Measurements from ENCODE around the gene TMED1. TPM values are rescaled to one million over a fixed set of nuclear protein-coding genes. Genes with fewer than 3 reads are reported as not detected.

The TMED1 gene
- polyA plus RNA-seq, 2 of the 4 experiments (the other 2 are of a cell fraction) = 29.9 to 37.0 TPM

- H3K4me2 ChIP-seq = peak overlapping the region; percentile 27; the same call in 2 of the 3 replicates
- no peak overlapping the region for H3K4me3 ChIP-seq
Measured at GRCh38 chr19:10864538-10864899, 28.5 kb upstream of the TMED1 start.

GRCh38 chr19:10863107-10863717, 27.2 kb upstream of the TMED1 start:
- DNase-seq (ENCODE audit: low read depth in 1 of 2, low spot score in 1 of 2) (no peak), ATAC-seq (no peak), FAIRE-seq (no peak)
- H3K4me2 ChIP-seq = no peak overlapping the region
- WGBS (ENCODE audit: missing lambda C conversion rate) = 80% methylated on average over 16 of the region's 18 CpGs
- H3K27ac ChIP-seq = no peak overlapping the region
- ChIA-PET POLR2A (no interaction called here), CTCF (interaction anchor here (0.7 to 4.3 kb wide), 11 partner anchors 8 to 147 kb away, joined by 3 to 65 read pairs (median 11); partner anchors contain the start of genes C19orf38, DNM2 and TMED1)
- H3K4me3 ChIP-seq = no peak overlapping the region
- H3K9me3 ChIP-seq = no peaks in the 10 kb centered on the region
- TF ChIP-seq E2F6 (IDR thresholded peaks at IDR 0.05; ENCODE audit: borderline replicate concordance, low read depth) = no peak
- no peak for TF ChIP-seq RAD21 (conservative IDR thresholded peaks at IDR 0.05 in 1 of 2, IDR thresholded peaks at IDR 0.05 in 1 of 2)
- no peak for TF ChIP-seq HOXB5 (CRISPR knock-in tag; IDR thresholded peaks at IDR 0.05)
- no peak for TF ChIP-seq CBX8 (IDR thresholded peaks at IDR 0.05)
- TF ChIP-seq KDM1A (IDR thresholded peaks at IDR 0.05; ENCODE audit: low read depth) = no peak
- TF ChIP-seq RCOR1 (IDR thresholded peaks at IDR 0.05; ENCODE audit: low read depth, low read length) = no peak
- no peak for TF ChIP-seq FOSL2 (IDR thresholded peaks at IDR 0.05)
- no peak for TF ChIP-seq FOSL2 (CRISPR knock-in tag; IDR thresholded peaks at IDR 0.05)
- no peak for TF ChIP-seq TP53 (CRISPR knock-in tag; IDR thresholded peaks at IDR 0.05)
- no peak for TF ChIP-seq MAFK (IDR thresholded peaks at IDR 0.05; ENCODE audit: partially characterized antibody)
- TF ChIP-seq HOXB13 (CRISPR knock-in tag; IDR thresholded peaks at IDR 0.05; ENCODE audit: low read depth) = no peak
- no peaks in the 10 kb centered on the region for H3K4me1 ChIP-seq

More at GRCh38 chr19:10864538-10864899, 28.5 kb upstream of the TMED1 start:
- FAIRE-seq (no peak), ATAC-seq (peak; percentile 96 to 97), DNase-seq (ENCODE audit: low read depth in 1 of 2, low spot score in 1 of 2) (peak; percentile 65 to 95)
- CTCF ChIA-PET = interaction anchor here (0.6 to 4.3 kb wide), 27 partner anchors 8 to 438 kb away, joined by 3 to 65 read pairs (median 6); partner anchors contain the start of genes C19orf38, DNM2 and TMED1
- TF ChIP-seq CTCF (IDR thresholded peaks at IDR 0.05) (peak; percentile 71), RAD21 (conservative IDR thresholded peaks at IDR 0.05 in 1 of 2, IDR thresholded peaks at IDR 0.05 in 1 of 2) (peak; percentile 42 to 55; a peak in 3 of 5 replicates), USF2 (IDR thresholded peaks at IDR 0.05) (no peak), SMC3 (IDR thresholded peaks at IDR 0.05) (peak; percentile 62)
- POLR2A ChIA-PET = interaction anchor here (1.0 to 1.4 kb wide), 2 partner anchors 28 to 29 kb away, joined by 3 to 8 read pairs; partner anchors contain the start of gene TMED1
- 3% methylated on average over 6 of the region's 6 CpGs for WGBS (ENCODE audit: missing lambda C conversion rate)
- no peaks in the 10 kb centered on the region for H3K4me1 ChIP-seq
- H3K27ac ChIP-seq = peak overlapping the region in 1 of 2 experiments; percentile 76; a peak in 3 of 6 replicates
- no peaks in the 10 kb centered on the region for H3K9me3 ChIP-seq

- Histone ChIP-seq H3K9me3 (no peaks in the 10 kb centered on the region), H3K4me1 (no peaks in the 10 kb centered on the region), H3K4me2 (no peak overlapping the region), H3K27ac (no peak overlapping the region), H3K4me3 (no peak overlapping the region)
- POLR2A ChIA-PET = no interaction called here
- DNase-seq (ENCODE audit: low read depth in 1 of 2, low spot score in 1 of 2) (no peak), FAIRE-seq (no peak), ATAC-seq (no peak)
- CTCF ChIA-PET = interaction anchor here (1.3 to 4.3 kb wide), 6 partner anchors 10 to 147 kb away, joined by 3 to 65 read pairs (median 22); partner anchors contain the start of genes C19orf38, DNM2 and TMED1
- TF ChIP-seq CBX2 (IDR thresholded peaks at IDR 0.05; ENCODE audit: borderline replicate concordance, low read depth) (no peak), GATA3 (IDR thresholded peaks at IDR 0.05; ENCODE audit: borderline replicate concordance) (no peak), SREBF2 (IDR thresholded peaks at IDR 0.05) (no peak), MAZ (IDR thresholded peaks at IDR 0.05; ENCODE audit: borderline replicate concordance, low read depth, low read length) (no peak), CBX8 (IDR thresholded peaks at IDR 0.05) (no peak), ZC3H11A (IDR thresholded peaks at IDR 0.05) (no peak)
- WGBS (ENCODE audit: missing lambda C conversion rate) = 84% methylated on average over 5 of the region's 6 CpGs
Measured at GRCh38 chr19:10862561-10863106, 26.6 kb upstream of the TMED1 start.

Measured in A549 (cell line).